GM23338 (cell line): ENCODE results near the gene MLANA. TPM values are rescaled to one million over a fixed set of nuclear protein-coding genes. Genes with fewer than 3 reads are reported as not detected.

Source experiments
- ATAC-seq: fragments of 200-7000 bp; cut with Tn5 transposase; 3 replicates; pipeline ENCODE4 v1.9.1; 2020
- DNase-seq: peaks from one replicate; pipeline ENCODE4 v3.0.0-alpha.2; 2015; ENCODE audit warnings: low spot score
- H2AFZ ChIP-seq: fragments of 200-600 bp; sonication (generic); 2 replicates; pipeline ENCODE4 v1.8.0; 2016; ENCODE audit warnings: antibody characterized with exemption, mild to moderate bottlenecking, moderate library complexity
- H3F3A ChIP-seq: fragments of 200-600 bp; sonication (generic); replicated peaks from 2 replicates; pipeline ENCODE4 v1.8.0; 2017; ENCODE audit warnings: antibody characterized with exemption, mixed run types, low read depth
- H3K27ac ChIP-seq: fragments of 200-600 bp; sonication (generic); 2 replicates; pipeline ENCODE4 v1.6.1; 2016; ENCODE audit warnings: low read depth
- H3K27me3 ChIP-seq: fragments of 200-600 bp; sonication (generic); 2 replicates; pipeline ENCODE4 v1.8.0; 2016; ENCODE audit warnings: mild to moderate bottlenecking, mixed run types, moderate library complexity; ENCODE audit not compliant: insufficient read depth
- H3K36me3 ChIP-seq: fragments of 200-600 bp; sonication (generic); 2 replicates; pipeline ENCODE4 v1.8.0; 2016; ENCODE audit warnings: mild to moderate bottlenecking; ENCODE audit not compliant: insufficient read depth
- H3K4me1 ChIP-seq: fragments of 200-600 bp; sonication (generic); 2 replicates; pipeline ENCODE4 v1.8.0; 2016; ENCODE audit warnings: mild to moderate bottlenecking, moderate library complexity; ENCODE audit not compliant: insufficient read depth
- H3K4me2 ChIP-seq: fragments of 200-600 bp; sonication (generic); 2 replicates; pipeline ENCODE4 v1.7.1; 2017; ENCODE audit warnings: mixed run types
- H3K4me3 ChIP-seq: fragments of 200-600 bp; sonication (generic); 2 replicates; pipeline ENCODE4 v1.6.1; 2016; ENCODE audit warnings: mixed run types
- H3K79me2 ChIP-seq: fragments of 200-600 bp; sonication (generic); replicated peaks from 2 replicates; pipeline ENCODE4 v1.8.0; 2017; ENCODE audit warnings: mild to moderate bottlenecking; ENCODE audit not compliant: insufficient read depth
- H3K9me2 ChIP-seq: fragments of 200-600 bp; sonication (generic); 2 replicates; pipeline ENCODE4 v1.8.0; 2017; ENCODE audit not compliant: insufficient read depth
- H4K20me1 ChIP-seq: fragments of 200-600 bp; sonication (generic); replicated peaks from 2 replicates; pipeline ENCODE4 v1.8.0; 2017; ENCODE audit warnings: mild to moderate bottlenecking; ENCODE audit not compliant: insufficient read depth
- H3K27ac Mint-ChIP-seq: 2 replicates; pipeline ENCODE4 v1.8.0; 2020; ENCODE audit warnings: inconsistent platforms, mild to moderate bottlenecking, moderate library complexity, mixed read lengths
- H3K27me3 Mint-ChIP-seq: 3 replicates; pipeline ENCODE4 v1.8.0; 2022; ENCODE audit warnings: low read depth, mild to moderate bottlenecking, moderate library complexity, mixed read lengths, inconsistent platforms; ENCODE audit not compliant: insufficient read depth, poor library complexity
- H3K36me3 Mint-ChIP-seq: 3 replicates; pipeline ENCODE4 v1.8.0; 2021; ENCODE audit warnings: low read depth, mild to moderate bottlenecking, inconsistent platforms, moderate library complexity, mixed read lengths
- H3K4me1 Mint-ChIP-seq: 3 replicates; pipeline ENCODE4 v1.8.0; 2020; ENCODE audit warnings: mild to moderate bottlenecking, inconsistent platforms, mixed read lengths
- H3K4me3 Mint-ChIP-seq: 3 replicates; pipeline ENCODE4 v1.8.0; 2021; ENCODE audit warnings: moderate library complexity, mild to moderate bottlenecking, inconsistent platforms, mixed read lengths
- H3K9me3 Mint-ChIP-seq: 3 replicates; pipeline ENCODE4 v1.8.0; 2020; ENCODE audit warnings: moderate library complexity, mild to moderate bottlenecking, inconsistent platforms, mixed read lengths
- CREB1 ChIP-seq: fragments of 250-450 bp; sonication (Bioruptor Pico); IDR thresholded peaks from 2 replicates; pipeline ENCODE4 v1.5.0; 2020; ENCODE audit warnings: low read depth, mild to moderate bottlenecking, moderate library complexity
- EZH2phosphoT487 ChIP-seq: fragments of 200-600 bp; sonication (generic); IDR thresholded peaks from one replicate; pipeline ENCODE4 v1.8.1; 2018; ENCODE audit warnings: antibody characterized with exemption; ENCODE audit not compliant: unreplicated experiment
- NANOG ChIP-seq: IDR thresholded peaks from 2 replicates; pipeline ENCODE4 v1.6.1; 2016; ENCODE audit warnings: antibody characterized with exemption, borderline replicate concordance
- polyA plus RNA-seq: library from polyadenylated mRNA; unstranded; fragments of >200 nt; fragmentation: Nextera tagmentation; extraction: Ambion mirVana; gene quantifications from 2 replicates; pipeline ENCODE4 v1.2.1, GENCODE V29; 2016
- total RNA-seq: library from RNA; depleted of rRNA; stranded (reverse); fragments of >200 nt; shearing (Covaris generic); gene quantifications from 2 replicates; pipeline ENCODE4 v1.2.3, GENCODE V29; 2014
- TF ChIP-seq, protein P1 (sequence below): IDR thresholded peaks from one replicate; pipeline ENCODE4 v1.6.1; 2018; ENCODE audit warnings: antibody characterized with exemption; ENCODE audit not compliant: unreplicated experiment
- TF ChIP-seq, protein P2 (sequence below): fragments of 250-450 bp; sonication (Bioruptor Pico); IDR thresholded peaks from 2 replicates; pipeline ENCODE4 v1.5.0; 2020; ENCODE audit warnings: mild to moderate bottlenecking, moderate library complexity

The MLANA gene
- total and polyA plus RNA-seq, 2 experiments from 2014 or later = not detected

GRCh38 chr9:5918460-5918859 is 27.8 kb downstream of the MLANA start (continued):
- TF ChIP-seq, protein P1, sequence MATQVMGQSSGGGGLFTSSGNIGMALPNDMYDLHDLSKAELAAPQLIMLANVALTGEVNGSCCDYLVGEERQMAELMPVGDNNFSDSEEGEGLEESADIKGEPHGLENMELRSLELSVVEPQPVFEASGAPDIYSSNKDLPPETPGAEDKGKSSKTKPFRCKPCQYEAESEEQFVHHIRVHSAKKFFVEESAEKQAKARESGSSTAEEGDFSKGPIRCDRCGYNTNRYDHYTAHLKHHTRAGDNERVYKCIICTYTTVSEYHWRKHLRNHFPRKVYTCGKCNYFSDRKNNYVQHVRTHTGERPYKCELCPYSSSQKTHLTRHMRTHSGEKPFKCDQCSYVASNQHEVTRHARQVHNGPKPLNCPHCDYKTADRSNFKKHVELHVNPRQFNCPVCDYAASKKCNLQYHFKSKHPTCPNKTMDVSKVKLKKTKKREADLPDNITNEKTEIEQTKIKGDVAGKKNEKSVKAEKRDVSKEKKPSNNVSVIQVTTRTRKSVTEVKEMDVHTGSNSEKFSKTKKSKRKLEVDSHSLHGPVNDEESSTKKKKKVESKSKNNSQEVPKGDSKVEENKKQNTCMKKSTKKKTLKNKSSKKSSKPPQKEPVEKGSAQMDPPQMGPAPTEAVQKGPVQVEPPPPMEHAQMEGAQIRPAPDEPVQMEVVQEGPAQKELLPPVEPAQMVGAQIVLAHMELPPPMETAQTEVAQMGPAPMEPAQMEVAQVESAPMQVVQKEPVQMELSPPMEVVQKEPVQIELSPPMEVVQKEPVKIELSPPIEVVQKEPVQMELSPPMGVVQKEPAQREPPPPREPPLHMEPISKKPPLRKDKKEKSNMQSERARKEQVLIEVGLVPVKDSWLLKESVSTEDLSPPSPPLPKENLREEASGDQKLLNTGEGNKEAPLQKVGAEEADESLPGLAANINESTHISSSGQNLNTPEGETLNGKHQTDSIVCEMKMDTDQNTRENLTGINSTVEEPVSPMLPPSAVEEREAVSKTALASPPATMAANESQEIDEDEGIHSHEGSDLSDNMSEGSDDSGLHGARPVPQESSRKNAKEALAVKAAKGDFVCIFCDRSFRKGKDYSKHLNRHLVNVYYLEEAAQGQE = no peak
- TF ChIP-seq CREB1 (CRISPR knock-in tag) = no peak
- TF ChIP-seq, protein P2, sequence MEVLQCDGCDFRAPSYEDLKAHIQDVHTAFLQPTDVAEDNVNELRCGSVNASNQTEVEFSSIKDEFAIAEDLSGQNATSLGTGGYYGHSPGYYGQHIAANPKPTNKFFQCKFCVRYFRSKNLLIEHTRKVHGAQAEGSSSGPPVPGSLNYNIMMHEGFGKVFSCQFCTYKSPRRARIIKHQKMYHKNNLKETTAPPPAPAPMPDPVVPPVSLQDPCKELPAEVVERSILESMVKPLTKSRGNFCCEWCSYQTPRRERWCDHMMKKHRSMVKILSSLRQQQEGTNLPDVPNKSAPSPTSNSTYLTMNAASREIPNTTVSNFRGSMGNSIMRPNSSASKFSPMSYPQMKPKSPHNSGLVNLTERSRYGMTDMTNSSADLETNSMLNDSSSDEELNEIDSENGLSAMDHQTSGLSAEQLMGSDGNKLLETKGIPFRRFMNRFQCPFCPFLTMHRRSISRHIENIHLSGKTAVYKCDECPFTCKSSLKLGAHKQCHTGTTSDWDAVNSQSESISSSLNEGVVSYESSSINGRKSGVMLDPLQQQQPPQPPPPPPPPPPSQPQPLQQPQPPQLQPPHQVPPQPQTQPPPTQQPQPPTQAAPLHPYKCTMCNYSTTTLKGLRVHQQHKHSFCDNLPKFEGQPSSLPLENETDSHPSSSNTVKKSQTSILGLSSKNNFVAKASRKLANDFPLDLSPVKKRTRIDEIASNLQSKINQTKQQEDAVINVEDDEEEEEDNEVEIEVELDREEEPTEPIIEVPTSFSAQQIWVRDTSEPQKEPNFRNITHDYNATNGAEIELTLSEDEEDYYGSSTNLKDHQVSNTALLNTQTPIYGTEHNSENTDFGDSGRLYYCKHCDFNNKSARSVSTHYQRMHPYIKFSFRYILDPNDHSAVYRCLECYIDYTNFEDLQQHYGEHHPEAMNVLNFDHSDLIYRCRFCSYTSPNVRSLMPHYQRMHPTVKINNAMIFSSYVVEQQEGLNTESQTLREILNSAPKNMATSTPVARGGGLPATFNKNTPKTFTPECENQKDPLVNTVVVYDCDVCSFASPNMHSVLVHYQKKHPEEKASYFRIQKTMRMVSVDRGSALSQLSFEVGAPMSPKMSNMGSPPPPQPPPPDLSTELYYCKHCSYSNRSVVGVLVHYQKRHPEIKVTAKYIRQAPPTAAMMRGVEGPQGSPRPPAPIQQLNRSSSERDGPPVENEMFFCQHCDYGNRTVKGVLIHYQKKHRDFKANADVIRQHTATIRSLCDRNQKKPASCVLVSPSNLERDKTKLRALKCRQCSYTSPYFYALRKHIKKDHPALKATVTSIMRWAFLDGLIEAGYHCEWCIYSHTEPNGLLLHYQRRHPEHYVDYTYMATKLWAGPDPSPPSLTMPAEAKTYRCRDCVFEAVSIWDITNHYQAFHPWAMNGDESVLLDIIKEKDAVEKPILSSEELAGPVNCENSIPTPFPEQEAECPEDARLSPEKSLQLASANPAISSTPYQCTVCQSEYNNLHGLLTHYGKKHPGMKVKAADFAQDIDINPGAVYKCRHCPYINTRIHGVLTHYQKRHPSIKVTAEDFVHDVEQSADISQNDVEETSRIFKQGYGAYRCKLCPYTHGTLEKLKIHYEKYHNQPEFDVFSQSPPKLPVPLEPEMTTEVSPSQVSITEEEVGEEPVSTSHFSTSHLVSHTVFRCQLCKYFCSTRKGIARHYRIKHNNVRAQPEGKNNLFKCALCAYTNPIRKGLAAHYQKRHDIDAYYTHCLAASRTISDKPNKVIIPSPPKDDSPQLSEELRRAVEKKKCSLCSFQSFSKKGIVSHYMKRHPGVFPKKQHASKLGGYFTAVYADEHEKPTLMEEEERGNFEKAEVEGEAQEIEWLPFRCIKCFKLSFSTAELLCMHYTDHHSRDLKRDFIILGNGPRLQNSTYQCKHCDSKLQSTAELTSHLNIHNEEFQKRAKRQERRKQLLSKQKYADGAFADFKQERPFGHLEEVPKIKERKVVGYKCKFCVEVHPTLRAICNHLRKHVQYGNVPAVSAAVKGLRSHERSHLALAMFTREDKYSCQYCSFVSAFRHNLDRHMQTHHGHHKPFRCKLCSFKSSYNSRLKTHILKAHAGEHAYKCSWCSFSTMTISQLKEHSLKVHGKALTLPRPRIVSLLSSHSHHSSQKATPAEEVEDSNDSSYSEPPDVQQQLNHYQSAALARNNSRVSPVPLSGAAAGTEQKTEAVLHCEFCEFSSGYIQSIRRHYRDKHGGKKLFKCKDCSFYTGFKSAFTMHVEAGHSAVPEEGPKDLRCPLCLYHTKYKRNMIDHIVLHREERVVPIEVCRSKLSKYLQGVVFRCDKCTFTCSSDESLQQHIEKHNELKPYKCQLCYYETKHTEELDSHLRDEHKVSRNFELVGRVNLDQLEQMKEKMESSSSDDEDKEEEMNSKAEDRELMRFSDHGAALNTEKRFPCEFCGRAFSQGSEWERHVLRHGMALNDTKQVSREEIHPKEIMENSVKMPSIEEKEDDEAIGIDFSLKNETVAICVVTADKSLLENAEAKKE = no peak
- TF ChIP-seq EZH2phosphoT487 = no peak

DNA sequence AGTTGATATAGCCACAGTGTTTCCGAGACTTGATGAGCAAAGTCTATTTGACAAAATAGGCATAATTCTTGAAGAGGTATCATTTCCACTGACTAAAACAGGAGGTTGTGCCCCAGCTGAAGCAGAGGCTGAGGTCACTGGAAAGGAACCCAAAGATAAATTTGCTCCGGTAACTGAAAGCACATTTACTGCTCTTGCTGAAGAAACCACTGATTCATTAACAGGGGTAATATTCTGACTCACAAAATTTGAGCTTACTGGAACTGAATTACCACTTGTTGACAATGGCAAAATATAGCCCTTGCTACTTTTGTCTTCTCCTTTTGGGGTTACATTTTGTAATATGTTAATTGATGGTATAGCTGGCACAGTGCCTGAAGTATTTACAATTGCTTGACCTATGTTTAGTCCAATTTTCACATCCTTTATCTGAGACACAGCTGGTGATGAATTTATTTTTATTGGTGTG is 30.2 kb downstream of the MLANA start:
- Histone ChIP-seq H3K4me1 (no peaks in the 10 kb centered on the region), H4K20me1 (no peaks in the 10 kb centered on the region; the same call in 1 of the 2 replicates), H3K4me2 (no peak overlapping the region), H3K9me2 (no peaks in the 10 kb centered on the region), H3K27me3 (no peaks in the 10 kb centered on the region), H3K27ac (no peak overlapping the region), H3K36me3 (no peaks in the 10 kb centered on the region; the same call in 1 of the 2 replicates), H3K79me2 (no peaks in the 10 kb centered on the region), H3F3A (no peaks in the 10 kb centered on the region), H3K4me3 (no peak overlapping the region), H2AFZ (no peak overlapping the region)
- Mint-ChIP-seq H3K9me3 (no peaks in the 10 kb centered on the region), H3K27ac (no peak overlapping the region), H3K27me3 (no peaks in the 10 kb centered on the region), H3K4me3 (no peak overlapping the region), H3K36me3 (peaks cover 6% of the 10 kb centered on the region; the same call in 1 of the 3 replicates), H3K4me1 (no peaks in the 10 kb centered on the region)
- no peak for ATAC-seq
- DNase-seq = no peak
- TF ChIP-seq, protein P1 = no peak
- TF ChIP-seq NANOG = no peak
- no peak for TF ChIP-seq EZH2phosphoT487
